HUES64 (cell line): ENCODE results near the gene ENTPD8.
"Not testable (repeated sequence)": the region's sequence is repeated elsewhere in the genome, so short reads cannot be mapped to it uniquely, and the experiment has no call there.

Source experiments
- H3K27ac ChIP-seq: 2 replicates; pipeline ENCODE4 v1.7.0; 2013; ENCODE audit warnings: low read depth, low read length, inconsistent platforms
- H3K27me3 ChIP-seq: 2 replicates; pipeline ENCODE4 v1.6.1; 2013; ENCODE audit warnings: mild to moderate bottlenecking, low read length; ENCODE audit not compliant: insufficient read depth
- H3K36me3 ChIP-seq: 2 replicates; pipeline ENCODE4 v1.6.1; 2013; ENCODE audit warnings: mild to moderate bottlenecking, low read length; ENCODE audit not compliant: insufficient read depth
- H3K4me1 ChIP-seq: 2 replicates; pipeline ENCODE4 v1.6.1; 2013; ENCODE audit warnings: mild to moderate bottlenecking, low read length, moderate library complexity; ENCODE audit not compliant: insufficient read depth
- H3K4me3 ChIP-seq: 2 replicates; pipeline ENCODE4 v1.5.1; 2013; ENCODE audit warnings: mild to moderate bottlenecking, low read length, moderate library complexity
- H3K9ac ChIP-seq: 2 replicates; pipeline ENCODE4 v1.6.1; 2013; ENCODE audit warnings: mild to moderate bottlenecking, low read depth, low read length
- H3K9me3 ChIP-seq: 2 replicates; pipeline ENCODE4 v1.6.1; 2013; ENCODE audit warnings: low read depth, low read length; ENCODE audit not compliant: insufficient read depth
- WGBS: fragments of 150-250, 120-280 bp; methylation state at CpG from one replicate; pipeline ENCODE4 v1.1.7; 2013; ENCODE audit warnings: missing lambda C conversion rate; 5-methylcytosine and 5-hydroxymethylcytosine counted together

Gene ENTPD8

GRCh38 chr9:137392232-137393007 is 48.7 kb downstream of the ENTPD8 start:
- H3K9me3 ChIP-seq, result no peaks in the 10 kb centered on the region
- no peaks in the 10 kb centered on the region for H3K4me1 ChIP-seq
- no peaks in the 10 kb centered on the region for H3K36me3 ChIP-seq
- no peak overlapping the region for H3K27ac ChIP-seq
- WGBS, result 94% methylated on average over 23 of the region's 23 CpGs
- no peak overlapping the region for H3K9ac ChIP-seq
- no peaks in the 10 kb centered on the region for H3K27me3 ChIP-seq
- no peak overlapping the region for H3K4me3 ChIP-seq

GRCh38 chr9:137391411-137391754 is 49.8 kb downstream of the ENTPD8 start:
- Histone ChIP-seq H3K9me3 (no peaks in the 10 kb centered on the region), H3K9ac (no peak overlapping the region), H3K36me3 (no peaks in the 10 kb centered on the region), H3K4me1 (no peaks in the 10 kb centered on the region), H3K27me3 (no peaks in the 10 kb centered on the region), H3K4me3 (no peak overlapping the region), H3K27ac (no peak overlapping the region)
- WGBS, result 82% methylated on average over 22 of the region's 22 CpGs

- H3K4me1 ChIP-seq, result no peaks in the 10 kb centered on the region
- 93% methylated on average over 42 of the region's 42 CpGs for WGBS
- no peak overlapping the region for H3K9ac ChIP-seq
Observed at GRCh38 chr9:137390553-137391410, 50.4 kb downstream of the ENTPD8 start.

GRCh38 chr9:137389428-137389746 is 51.8 kb downstream of the ENTPD8 start:
- no peaks in the 10 kb centered on the region for H3K27me3 ChIP-seq
- no peak overlapping the region for H3K9ac ChIP-seq
- no peak overlapping the region for H3K4me3 ChIP-seq
- no peaks in the 10 kb centered on the region for H3K9me3 ChIP-seq
- H3K36me3 ChIP-seq, result no peaks in the 10 kb centered on the region
- H3K4me1 ChIP-seq, result no peaks in the 10 kb centered on the region
- H3K27ac ChIP-seq, result no peak overlapping the region
- 93% methylated on average over 13 of the region's 13 CpGs for WGBS

More at GRCh38 chr9:137390553-137391410, 50.4 kb downstream of the ENTPD8 start:
- Histone ChIP-seq H3K4me3 (no peak overlapping the region), H3K36me3 (no peaks in the 10 kb centered on the region), H3K27me3 (no peaks in the 10 kb centered on the region), H3K27ac (no peak overlapping the region), H3K9me3 (no peaks in the 10 kb centered on the region)

GRCh38 chr9:137388589-137389427 is 52.3 kb downstream of the ENTPD8 start:
- H3K4me1 ChIP-seq, result no peaks in the 10 kb centered on the region
- H3K9me3 ChIP-seq, result no peaks in the 10 kb centered on the region
- no peaks in the 10 kb centered on the region for H3K27me3 ChIP-seq
- H3K27ac ChIP-seq, result no peak overlapping the region
- WGBS, result 88% methylated on average over 47 of the region's 47 CpGs
- no peak overlapping the region for H3K9ac ChIP-seq
- H3K36me3 ChIP-seq, result no peaks in the 10 kb centered on the region
- no peak overlapping the region for H3K4me3 ChIP-seq

- WGBS, result 94% methylated on average over 26 of the region's 26 CpGs
- no peaks in the 10 kb centered on the region for H3K27me3 ChIP-seq
- H3K4me1 ChIP-seq, result no peaks in the 10 kb centered on the region
- no peak overlapping the region for H3K27ac ChIP-seq
- no peaks in the 10 kb centered on the region for H3K9me3 ChIP-seq
- no peak overlapping the region for H3K9ac ChIP-seq
- H3K36me3 ChIP-seq, result no peaks in the 10 kb centered on the region
- H3K4me3 ChIP-seq, result no peak overlapping the region
Observed at GRCh38 chr9:137387891-137388560, 53.1 kb downstream of the ENTPD8 start.

- Histone ChIP-seq H3K9me3 (no peaks in the 10 kb centered on the region), H3K4me3 (no peak overlapping the region), H3K9ac (no peak overlapping the region), H3K4me1 (no peaks in the 10 kb centered on the region), H3K27me3 (no peaks in the 10 kb centered on the region), H3K36me3 (no peaks in the 10 kb centered on the region), H3K27ac (no peak overlapping the region)
- WGBS, result 91% methylated on average over 34 of the region's 34 CpGs
Observed at GRCh38 chr9:137387114-137387890, 53.9 kb downstream of the ENTPD8 start.

- not testable (repeated sequence) for H3K36me3 ChIP-seq, H3K27me3 ChIP-seq, H3K4me3 ChIP-seq, H3K27ac ChIP-seq, H3K9ac ChIP-seq, H3K9me3 ChIP-seq, H3K4me1 ChIP-seq
- WGBS, result 83% methylated on average over 12 of the region's 12 CpGs
Observed at GRCh38 chr9:137386507-137387113, 54.5 kb downstream of the ENTPD8 start.

GRCh38 chr9:137385061-137385655 is 56.0 kb downstream of the ENTPD8 start:
- Histone ChIP-seq H3K9me3 (no peaks in the 10 kb centered on the region), H3K4me3 (no peak overlapping the region), H3K36me3 (no peaks in the 10 kb centered on the region), H3K27ac (no peak overlapping the region), H3K9ac (no peak overlapping the region), H3K27me3 (no peaks in the 10 kb centered on the region), H3K4me1 (no peaks in the 10 kb centered on the region)
- WGBS, result 95% methylated on average over 25 of the region's 26 CpGs
